H1 (cell line): ENCODE measurements around the gene COX7A1. TPM values are rescaled to one million over a fixed set of nuclear protein-coding genes. Genes with fewer than 3 reads are reported as not detected.

Source experiments
- CTCF ChIA-PET: fragments of 300-600 bp; sonication (Branson Sonifier 250); formaldehyde crosslinking; loops from one replicate; lab custom pipeline; 2021; ENCODE audit not compliant: partially characterized antibody; lab: Charles Lee
- POLR2A ChIA-PET: fragments of 300-600 bp; sonication (Branson Sonifier 250); formaldehyde crosslinking; loops from one replicate; lab custom pipeline; 2021; ENCODE audit warnings: inconsistent platforms; ENCODE audit not compliant: partially characterized antibody; lab: Charles Lee
- DNase-seq, 2 experiments: peaks; one replicate each; pipeline versions ENCODE4 v3.0.0 to v3.0.0-alpha.2; 2010 to 2022; ENCODE audit warnings: low spot score in 2 of 2, low read depth in 1 of 2, mixed read lengths in 1 of 2
- FAIRE-seq: peaks from 2 replicates; lab custom pipeline; 2011; peaks lifted over from hg19 to GRCh38; lab: Jason Lieb, UNC
- H2AFZ ChIP-seq: 2 replicates; pipeline ENCODE4 v1.8.1; 2012; ENCODE audit warnings: low read length, inconsistent platforms
- H2AK5ac ChIP-seq: 2 replicates; pipeline ENCODE4 v1.6.1; 2013; ENCODE audit warnings: low read depth, low read length
- H2BK120ac ChIP-seq: replicated peaks from 2 replicates; pipeline ENCODE3; 2013; ENCODE audit warnings: low read depth, low read length, inconsistent platforms
- H2BK12ac ChIP-seq: 2 replicates; pipeline ENCODE4 v1.6.1; 2013; ENCODE audit warnings: low read depth, low read length
- H2BK15ac ChIP-seq: 2 replicates; pipeline ENCODE4 v1.6.1; 2013; ENCODE audit warnings: low read length
- H2BK20ac ChIP-seq: 2 replicates; pipeline ENCODE4 v1.6.1; 2013; ENCODE audit warnings: low read length
- H2BK5ac ChIP-seq: 2 replicates; pipeline ENCODE4 v1.6.1; 2013; ENCODE audit warnings: low read depth, low read length
- H3K14ac ChIP-seq: 2 replicates; pipeline ENCODE4 v1.6.1; 2013; ENCODE audit warnings: inconsistent platforms; ENCODE audit not compliant: insufficient read length
- H3K18ac ChIP-seq: 2 replicates; pipeline ENCODE4 v1.6.1; 2013; ENCODE audit warnings: low read length; ENCODE audit errors: extremely low read depth
- H3K23ac ChIP-seq: 2 replicates; pipeline ENCODE4 v1.6.1; 2013; ENCODE audit warnings: inconsistent platforms; ENCODE audit not compliant: insufficient read length
- H3K23me2 ChIP-seq: 2 replicates; pipeline ENCODE4 v1.6.1; 2013; ENCODE audit warnings: low read depth, low read length
- H3K27ac ChIP-seq: 2 replicates; pipeline ENCODE4 v1.6.1; 2011; ENCODE audit warnings: low read depth, low read length, inconsistent platforms
- H3K27me3 ChIP-seq, 4 experiments: replicated peaks in 1 of 4; 1 replicate in 1 of 4; 2 replicates in 3 of 4; pipeline versions ENCODE4 v1.6.1 to v1.8.1; 2011 to 2013; ENCODE audit warnings: low read length in 3 of 4, mild to moderate bottlenecking in 3 of 4, inconsistent platforms in 2 of 4, mixed read lengths in 2 of 4, moderate library complexity in 1 of 4; ENCODE audit not compliant: control insufficient read depth in 3 of 4, insufficient read depth in 3 of 4; ENCODE audit errors: extremely low read depth in 1 of 4
- H3K36me3 ChIP-seq, 4 experiments: 2 replicates each; pipeline versions ENCODE4 v1.6.1 to v1.8.1; 2011 to 2013; ENCODE audit warnings: mild to moderate bottlenecking in 4 of 4, low read length in 3 of 4, moderate library complexity in 2 of 4, control low read depth in 1 of 4, inconsistent platforms in 1 of 4; ENCODE audit not compliant: insufficient read depth in 4 of 4, control insufficient read depth in 2 of 4
- H3K4ac ChIP-seq: replicated peaks from 2 replicates; pipeline ENCODE3; 2013; ENCODE audit warnings: low read length, low read depth, mixed read lengths, inconsistent platforms; ENCODE audit not compliant: insufficient read length
- H3K4me1 ChIP-seq, 4 experiments: replicated peaks in 1 of 4; 1 replicate in 1 of 4; 2 replicates in 3 of 4; pipeline versions ENCODE4 v1.6.1 to v1.8.1; 2011 to 2013; ENCODE audit warnings: low read length in 3 of 4, inconsistent platforms in 2 of 4, mixed read lengths in 1 of 4; ENCODE audit not compliant: insufficient read depth in 4 of 4, control insufficient read depth in 3 of 4
- H3K4me2 ChIP-seq, 2 experiments: 2 replicates each; pipeline versions ENCODE4 v1.6.1 to v1.8.1; 2011 to 2013; ENCODE audit warnings: low read depth in 2 of 2, low read length in 2 of 2, control low read depth in 1 of 2, inconsistent platforms in 1 of 2, mild to moderate bottlenecking in 1 of 2; ENCODE audit not compliant: insufficient read depth in 1 of 2
- H3K4me3 ChIP-seq, 4 experiments: fragments of 200-600, 300-600 bp in 1 of 4; sonication (generic), shearing (Covaris generic), sonication (Bioruptor Twin) in 1 of 4; 2 replicates each; pipeline versions ENCODE4 v1.5.1 to v1.8.1; 2011 to 2016; ENCODE audit warnings: low read length in 4 of 4, low read depth in 3 of 4, control low read depth in 2 of 4, inconsistent platforms in 2 of 4, mild to moderate bottlenecking in 2 of 4, mixed read lengths in 1 of 4, moderate library complexity in 1 of 4; ENCODE audit not compliant: insufficient read depth in 2 of 4; ENCODE audit errors: extremely low read depth in 1 of 4
- H3K56ac ChIP-seq: replicated peaks from 2 replicates; pipeline ENCODE3; 2013; ENCODE audit warnings: low read depth, mild to moderate bottlenecking, mixed read lengths, low read length, inconsistent platforms; ENCODE audit not compliant: insufficient read length
- H3K79me1 ChIP-seq: 2 replicates; pipeline ENCODE4 v1.6.1; 2013; ENCODE audit warnings: low read depth, low read length, control low read depth
- H3K79me2 ChIP-seq, 2 experiments: 2 replicates each; pipeline versions ENCODE4 v1.6.1 to v1.8.1; 2012 to 2013; ENCODE audit warnings: low read length in 2 of 2, mild to moderate bottlenecking in 2 of 2, inconsistent platforms in 1 of 2; ENCODE audit not compliant: insufficient read depth in 2 of 2, control insufficient read depth in 1 of 2
- H3K9ac ChIP-seq, 4 experiments: replicated peaks in 1 of 4; 1 replicate in 1 of 4; 2 replicates in 3 of 4; pipeline versions ENCODE4 v1.6.1 to v1.8.1; 2011 to 2013; ENCODE audit warnings: low read depth in 3 of 4, low read length in 3 of 4, control low read depth in 2 of 4, mild to moderate bottlenecking in 2 of 4, moderate library complexity in 2 of 4, inconsistent platforms in 1 of 4; ENCODE audit errors: extremely low read depth in 1 of 4
- H3K9me3 ChIP-seq, 2 experiments: 2 replicates each; pipeline versions ENCODE4 v1.6.1 to v1.8.1; 2012 to 2013; ENCODE audit warnings: mild to moderate bottlenecking in 2 of 2, moderate library complexity in 2 of 2, control low read depth in 1 of 2, inconsistent platforms in 1 of 2, low read depth in 1 of 2, low read length in 1 of 2, mixed read lengths in 1 of 2; ENCODE audit not compliant: insufficient read depth in 2 of 2
- H4K20me1 ChIP-seq, 2 experiments: replicated peaks in 1 of 2; 2 replicates each; pipeline versions ENCODE3 to v1.8.1; 2011 to 2013; ENCODE audit warnings: inconsistent platforms in 2 of 2, low read length in 2 of 2, mild to moderate bottlenecking in 1 of 2; ENCODE audit not compliant: insufficient read depth in 2 of 2, control insufficient read depth in 1 of 2
- H4K5ac ChIP-seq: 2 replicates; pipeline ENCODE4 v1.6.1; 2013; ENCODE audit warnings: low read length, low read depth, mixed read lengths, inconsistent platforms; ENCODE audit not compliant: insufficient read length
- H4K8ac ChIP-seq: 2 replicates; pipeline ENCODE4 v1.8.0; 2013; ENCODE audit warnings: mild to moderate bottlenecking, moderate library complexity, low read length, inconsistent platforms; ENCODE audit not compliant: insufficient read depth; ENCODE audit errors: extremely low read depth
- H4K91ac ChIP-seq: replicated peaks from 2 replicates; pipeline ENCODE3; 2013; ENCODE audit warnings: low read length, mixed read lengths, inconsistent platforms; ENCODE audit not compliant: insufficient read length
- CTCF ChIP-seq, 3 experiments: IDR thresholded peaks; 1 replicate in 2 of 3; 2 replicates in 1 of 3; pipeline versions ENCODE4 v1.5.1 to v1.6.1; 2011; ENCODE audit warnings: low read length in 3 of 3, mild to moderate bottlenecking in 3 of 3, inconsistent platforms in 2 of 3, low read depth in 1 of 3, moderate library complexity in 1 of 3; ENCODE audit not compliant: insufficient read depth in 1 of 3; ENCODE audit errors: control extremely low read depth in 1 of 3
- NANOG ChIP-seq: IDR thresholded peaks from 2 replicates; pipeline ENCODE4 v1.6.1; 2011; ENCODE audit warnings: low read length, low read depth, mild to moderate bottlenecking, inconsistent platforms; ENCODE audit not compliant: insufficient read depth, poor library complexity, severe bottlenecking
- POLR2AphosphoS5 ChIP-seq: IDR thresholded peaks from 2 replicates; pipeline ENCODE4 v1.6.1; 2011; ENCODE audit warnings: low read depth, low read length
- SIRT6 ChIP-seq: IDR thresholded peaks from one replicate; pipeline ENCODE4 v1.7.1; 2012; ENCODE audit warnings: low read length, inconsistent platforms
- WGBS, 2 experiments: shearing (Covaris generic) in 1 of 2; methylation state at CpG; one replicate each; pipeline versions ENCODE4 v1.1.6 to v1.1.7; 2013 to 2015; ENCODE audit warnings: low lambda C conversion rate in 2 of 2, mixed read lengths in 2 of 2, inconsistent platforms in 1 of 2, low coverage in 1 of 2, missing lambda C conversion rate in 1 of 2; ENCODE audit not compliant: insufficient replicate concordance in 2 of 2, insufficient coverage in 1 of 2, insufficient read length in 1 of 2; ENCODE audit errors: extremely low coverage in 1 of 2, missing lambda C conversion rate in 1 of 2; 5-methylcytosine and 5-hydroxymethylcytosine counted together
- polyA plus RNA-seq, 7 experiments: library from polyadenylated mRNA; depleted of rRNA in 3 of 7; stranded (reverse) in 5 of 7; unstranded in 2 of 7; fragments of >200 nt in 5 of 7; fragments of 200-250 nt in 2 of 7; gene quantifications; 1 replicate in 5 of 7; 2 replicates in 1 of 7; 4 replicates in 1 of 7; pipeline versions ENCODE4 v1.2.1 to v1.2.3, GENCODE V29; 2011 to 2013; ENCODE audit warnings: missing spikeins in 2 of 7, mixed read lengths in 2 of 7
- total RNA-seq: library from RNA; stranded (reverse); fragmentation: NEBNext Ultra II Directional; extraction: Animal tissue kit (Norgen Biotek cat#: 25700); gene quantifications from 2 replicates; pipeline ENCODE4 v1.2.1, GENCODE V29; 2021

Gene COX7A1
- total and polyA plus RNA-seq, 2 of the 8 experiments (the other 6 are each of a cell fraction or from before 2014, with no cell fraction given), result 0.60 TPM

GRCh38 chr19:36121486-36122124, 30.6 kb downstream of the COX7A1 start:
- no peaks in the 10 kb centered on the region for H3K23me2 ChIP-seq
- H4K91ac ChIP-seq, result no peak overlapping the region
- peaks cover 0 to 3% of the 10 kb centered on the region in 2 experiments; a peak in 1 of 4 replicates for H3K79me2 ChIP-seq
- TF ChIP-seq CTCF (IDR thresholded peaks at IDR 0.05; ENCODE audit: control extremely low read depth in 1 of 3, insufficient read depth in 1 of 3, low read depth in 1 of 3, low read length in 3 of 3), result no peak
- no peak for TF ChIP-seq POLR2AphosphoS5
- no peak for TF ChIP-seq NANOG
- TF ChIP-seq SIRT6, result no peak
- WGBS, 2 experiments, result 93% methylated on average over 46 of the region's 49 CpGs; no CpG with 5 or more reads in 1 of the 2 experiments
- no peak overlapping the region for H2BK120ac ChIP-seq
- H3K23ac ChIP-seq, result no peak overlapping the region
- H3K79me1 ChIP-seq, result peaks cover 6% of the 10 kb centered on the region; the same call in 1 of the 2 replicates
- peaks cover 3 to 7% of the 10 kb centered on the region in 2 experiments for H4K20me1 ChIP-seq
- no peak overlapping the region for H3K4me2 ChIP-seq
- ChIA-PET POLR2A (interaction anchor here (1.5 kb wide), 1 partner anchor 8 kb away, joined by 3 read pairs; no protein-coding TSS in a partner anchor), CTCF (no interaction called here)
- peaks cover 10 to 31% (median 25%) of the 10 kb centered on the region in 4 experiments; a peak in 7 of 8 replicates for H3K36me3 ChIP-seq
- no peaks in the 10 kb centered on the region for H3K9me3 ChIP-seq
- no peak overlapping the region; the same call in 1 of the 2 replicates for H3K27ac ChIP-seq
- no peak overlapping the region for H2BK15ac ChIP-seq
- H3K4me3 ChIP-seq, result no peak overlapping the region
- no peak overlapping the region for H3K18ac ChIP-seq
- H4K5ac ChIP-seq, result no peak overlapping the region
- DNase-seq (no peak), FAIRE-seq (no peak)
- no peak overlapping the region; the same call in 1 of the 2 replicates for H2BK5ac ChIP-seq
- no peaks in the 10 kb centered on the region for H3K27me3 ChIP-seq
- H2AK5ac ChIP-seq, result no peak overlapping the region
- H4K8ac ChIP-seq, result 0 out of 2 replicates have a peak overlapping the region, but pooled peaks have one; percentile 3
- H3K14ac ChIP-seq, result no peak overlapping the region
- no peak overlapping the region for H2BK20ac ChIP-seq
- no peak overlapping the region for H2AFZ ChIP-seq
- H3K4me1 ChIP-seq, result peaks cover 0 to 7% (median under 1%) of the 10 kb centered on the region in 4 experiments; a peak in 4 of 7 replicates
- no peak overlapping the region for H3K4ac ChIP-seq
- no peak overlapping the region for H3K9ac ChIP-seq
- no peak overlapping the region for H3K56ac ChIP-seq
- H2BK12ac ChIP-seq, result no peak overlapping the region
